ENCODE measurements around the gene VAT1L.

Gene VAT1L

GRCh38 chr16:77890075-77890474 is 101.7 kb downstream of the VAT1L start:
- Histone ChIP-seq H3K4me3 (ENCODE audit: low read length in 2 of 2) (no peak overlapping the region), H3K27ac (ENCODE audit: low read length) (no peak overlapping the region), H3K27me3 (ENCODE audit: control insufficient read depth in 1 of 2, insufficient read depth in 2 of 2, low read length in 2 of 2) (no peaks in the 10 kb centered on the region), H3K9ac (ENCODE audit: low read length in 2 of 2) (no peak overlapping the region), H3K9me3 (ENCODE audit: control insufficient read depth in 2 of 2, low read length in 2 of 2) (no peaks in the 10 kb centered on the region), H3K4me1 (ENCODE audit: control insufficient read depth, insufficient read depth, low read length) (no peaks in the 10 kb centered on the region), H3K36me3 (ENCODE audit: control insufficient read depth in 2 of 2, insufficient read depth in 2 of 2, low read length in 2 of 2) (no peaks in the 10 kb centered on the region)

- Histone ChIP-seq H3K4me1 (ENCODE audit: control insufficient read depth, insufficient read depth, low read length) (peaks cover 4% of the 10 kb centered on the region), H3K9ac (ENCODE audit: low read length in 2 of 2) (no peak overlapping the region), H3K36me3 (ENCODE audit: control insufficient read depth in 2 of 2, insufficient read depth in 2 of 2, low read length in 2 of 2) (no peaks in the 10 kb centered on the region), H3K9me3 (ENCODE audit: control insufficient read depth in 2 of 2, low read length in 2 of 2) (no peaks in the 10 kb centered on the region), H3K27me3 (ENCODE audit: control insufficient read depth in 1 of 2, insufficient read depth in 2 of 2, low read length in 2 of 2) (no peaks in the 10 kb centered on the region), H3K27ac (ENCODE audit: low read length) (no peak overlapping the region), H3K4me3 (ENCODE audit: low read length in 2 of 2) (no peak overlapping the region)
Measured at GRCh38 chr16:77894162-77894561, 105.8 kb downstream of the VAT1L start.

GRCh38 chr16:77895962-77896361 is 107.6 kb downstream of the VAT1L start:
- no peaks in the 10 kb centered on the region for H3K27me3 ChIP-seq (ENCODE audit: control insufficient read depth in 1 of 2, insufficient read depth in 2 of 2, low read length in 2 of 2)
- H3K4me1 ChIP-seq (ENCODE audit: control insufficient read depth, insufficient read depth, low read length), result peaks cover 4% of the 10 kb centered on the region
- no peak overlapping the region for H3K27ac ChIP-seq (ENCODE audit: low read length)
- no peaks in the 10 kb centered on the region for H3K9me3 ChIP-seq (ENCODE audit: control insufficient read depth in 2 of 2, low read length in 2 of 2)
- no peak overlapping the region for H3K4me3 ChIP-seq (ENCODE audit: low read length in 2 of 2)
- H3K36me3 ChIP-seq (ENCODE audit: control insufficient read depth in 2 of 2, insufficient read depth in 2 of 2, low read length in 2 of 2), result no peaks in the 10 kb centered on the region
- no peak overlapping the region for H3K9ac ChIP-seq (ENCODE audit: low read length in 2 of 2)

- Histone ChIP-seq H3K36me3 (ENCODE audit: control insufficient read depth in 2 of 2, insufficient read depth in 2 of 2, low read length in 2 of 2) (no peaks in the 10 kb centered on the region), H3K4me1 (ENCODE audit: control insufficient read depth, insufficient read depth, low read length) (peaks cover 4% of the 10 kb centered on the region), H3K27ac (ENCODE audit: low read length) (no peak overlapping the region), H3K9me3 (ENCODE audit: control insufficient read depth in 2 of 2, low read length in 2 of 2) (no peaks in the 10 kb centered on the region), H3K4me3 (ENCODE audit: low read length in 2 of 2) (no peak overlapping the region), H3K9ac (ENCODE audit: low read length in 2 of 2) (no peak overlapping the region), H3K27me3 (ENCODE audit: control insufficient read depth in 1 of 2, insufficient read depth in 2 of 2, low read length in 2 of 2) (no peaks in the 10 kb centered on the region)
Measured at GRCh38 chr16:77896415-77897128, 108.2 kb downstream of the VAT1L start.

GRCh38 chr16:77897129-77897437 is 108.7 kb downstream of the VAT1L start:
- no peak overlapping the region for H3K4me3 ChIP-seq (ENCODE audit: low read length in 2 of 2)
- no peaks in the 10 kb centered on the region for H3K9me3 ChIP-seq (ENCODE audit: control insufficient read depth in 2 of 2, low read length in 2 of 2)
- no peaks in the 10 kb centered on the region for H3K36me3 ChIP-seq (ENCODE audit: control insufficient read depth in 2 of 2, insufficient read depth in 2 of 2, low read length in 2 of 2)
- no peak overlapping the region for H3K9ac ChIP-seq (ENCODE audit: low read length in 2 of 2)
- H3K4me1 ChIP-seq (ENCODE audit: control insufficient read depth, insufficient read depth, low read length), result peaks cover 4% of the 10 kb centered on the region
- H3K27ac ChIP-seq (ENCODE audit: low read length), result no peak overlapping the region
- H3K27me3 ChIP-seq (ENCODE audit: control insufficient read depth in 1 of 2, insufficient read depth in 2 of 2, low read length in 2 of 2), result no peaks in the 10 kb centered on the region

GRCh38 chr16:77897831-77898605 is 109.7 kb downstream of the VAT1L start:
- Histone ChIP-seq H3K36me3 (ENCODE audit: control insufficient read depth in 2 of 2, insufficient read depth in 2 of 2, low read length in 2 of 2) (no peaks in the 10 kb centered on the region), H3K9ac (ENCODE audit: low read length in 2 of 2) (no peak overlapping the region), H3K4me3 (ENCODE audit: low read length in 2 of 2) (no peak overlapping the region), H3K27me3 (ENCODE audit: control insufficient read depth in 1 of 2, insufficient read depth in 2 of 2, low read length in 2 of 2) (no peaks in the 10 kb centered on the region), H3K27ac (ENCODE audit: low read length) (no peak overlapping the region), H3K9me3 (ENCODE audit: control insufficient read depth in 2 of 2, low read length in 2 of 2) (no peaks in the 10 kb centered on the region), H3K4me1 (ENCODE audit: control insufficient read depth, insufficient read depth, low read length) (peaks cover 4% of the 10 kb centered on the region)

- no peaks in the 10 kb centered on the region for H3K27me3 ChIP-seq (ENCODE audit: control insufficient read depth in 1 of 2, insufficient read depth in 2 of 2, low read length in 2 of 2)
- H3K9me3 ChIP-seq (ENCODE audit: control insufficient read depth in 2 of 2, low read length in 2 of 2), result no peaks in the 10 kb centered on the region
- no peak overlapping the region for H3K9ac ChIP-seq (ENCODE audit: low read length in 2 of 2)
- H3K36me3 ChIP-seq (ENCODE audit: control insufficient read depth in 2 of 2, insufficient read depth in 2 of 2, low read length in 2 of 2), result no peaks in the 10 kb centered on the region
- H3K4me1 ChIP-seq (ENCODE audit: control insufficient read depth, insufficient read depth, low read length), result peaks cover 4% of the 10 kb centered on the region
- no peak overlapping the region for H3K27ac ChIP-seq (ENCODE audit: low read length)
- H3K4me3 ChIP-seq (ENCODE audit: low read length in 2 of 2), result no peak overlapping the region
Measured at GRCh38 chr16:77898671-77899211, 110.4 kb downstream of the VAT1L start.

- Histone ChIP-seq H3K27ac (ENCODE audit: low read length) (no peak overlapping the region), H3K4me3 (ENCODE audit: low read length in 2 of 2) (no peak overlapping the region), H3K9ac (ENCODE audit: low read length in 2 of 2) (no peak overlapping the region), H3K4me1 (ENCODE audit: control insufficient read depth, insufficient read depth, low read length) (peaks cover 4% of the 10 kb centered on the region), H3K9me3 (ENCODE audit: control insufficient read depth in 2 of 2, low read length in 2 of 2) (no peaks in the 10 kb centered on the region), H3K27me3 (ENCODE audit: control insufficient read depth in 1 of 2, insufficient read depth in 2 of 2, low read length in 2 of 2) (no peaks in the 10 kb centered on the region), H3K36me3 (ENCODE audit: control insufficient read depth in 2 of 2, insufficient read depth in 2 of 2, low read length in 2 of 2) (no peaks in the 10 kb centered on the region)
Measured at GRCh38 chr16:77899416-77899815, 111.1 kb downstream of the VAT1L start.

- H3K36me3 ChIP-seq (ENCODE audit: control insufficient read depth in 2 of 2, insufficient read depth in 2 of 2, low read length in 2 of 2), result no peaks in the 10 kb centered on the region
- no peak overlapping the region for H3K4me3 ChIP-seq (ENCODE audit: low read length in 2 of 2)
- no peaks in the 10 kb centered on the region for H3K4me1 ChIP-seq (ENCODE audit: control insufficient read depth, insufficient read depth, low read length)
- peaks cover 0 to 2% of the 10 kb centered on the region in 2 donors for H3K27me3 ChIP-seq (ENCODE audit: control insufficient read depth in 1 of 2, insufficient read depth in 2 of 2, low read length in 2 of 2)
- H3K9ac ChIP-seq (ENCODE audit: low read length in 2 of 2), result no peak overlapping the region
- H3K9me3 ChIP-seq (ENCODE audit: control insufficient read depth in 2 of 2, low read length in 2 of 2), result no peaks in the 10 kb centered on the region
- no peak overlapping the region for H3K27ac ChIP-seq (ENCODE audit: low read length)
Measured at GRCh38 chr16:77905374-77905920, 117.1 kb downstream of the VAT1L start.

- no peaks in the 10 kb centered on the region for H3K9me3 ChIP-seq (ENCODE audit: control insufficient read depth in 2 of 2, low read length in 2 of 2)
- H3K36me3 ChIP-seq (ENCODE audit: control insufficient read depth in 2 of 2, insufficient read depth in 2 of 2, low read length in 2 of 2), result no peaks in the 10 kb centered on the region
- H3K27me3 ChIP-seq (ENCODE audit: control insufficient read depth in 1 of 2, insufficient read depth in 2 of 2, low read length in 2 of 2), result peaks cover 0 to 2% of the 10 kb centered on the region in 2 donors
- no peaks in the 10 kb centered on the region for H3K4me1 ChIP-seq (ENCODE audit: control insufficient read depth, insufficient read depth, low read length)
- no peak overlapping the region for H3K9ac ChIP-seq (ENCODE audit: low read length in 2 of 2)
- H3K27ac ChIP-seq (ENCODE audit: low read length), result no peak overlapping the region
- H3K4me3 ChIP-seq (ENCODE audit: low read length in 2 of 2), result no peak overlapping the region
Measured at GRCh38 chr16:77910021-77910420, 121.7 kb downstream of the VAT1L start.

- Histone ChIP-seq H3K9ac (ENCODE audit: low read length in 2 of 2) (no peak overlapping the region), H3K9me3 (ENCODE audit: control insufficient read depth in 2 of 2, low read length in 2 of 2) (no peaks in the 10 kb centered on the region), H3K27ac (ENCODE audit: low read length) (no peak overlapping the region), H3K4me1 (ENCODE audit: control insufficient read depth, insufficient read depth, low read length) (no peaks in the 10 kb centered on the region), H3K36me3 (ENCODE audit: control insufficient read depth in 2 of 2, insufficient read depth in 2 of 2, low read length in 2 of 2) (no peaks in the 10 kb centered on the region), H3K27me3 (ENCODE audit: control insufficient read depth in 1 of 2, insufficient read depth in 2 of 2, low read length in 2 of 2) (no peaks in the 10 kb centered on the region), H3K4me3 (ENCODE audit: low read length in 2 of 2) (no peak overlapping the region)
Measured at GRCh38 chr16:77912617-77913016, 124.3 kb downstream of the VAT1L start.

Data from stomach smooth muscle (tissue), 2 donors.